Measurements from ENCODE around the gene DOK6. TPM values are rescaled to one million over a fixed set of nuclear protein-coding genes. Genes with fewer than 3 reads are reported as not detected.

The DOK6 gene
- polyA plus RNA-seq, 4 donors = 0.27 to 5.7 (median 0.63) TPM; not detected in 1

- FAIRE-seq (no peak), DNase-seq (peak in 1 of 2 donors; percentile 47)
- H3K9me3 ChIP-seq (ENCODE audit: control insufficient read depth in 2 of 2, insufficient read depth in 1 of 2, low read depth in 1 of 2, low read length in 1 of 2) = no peaks in the 10 kb centered on the region
- 58 to 71% (median 60%) methylated on average over 20 of the region's 20 CpGs for WGBS, 3 donors
- H3K36me3 ChIP-seq (ENCODE audit: control insufficient read depth in 3 of 3, insufficient read depth in 2 of 3, low read depth in 1 of 3, low read length in 3 of 3) = no peaks in the 10 kb centered on the region
- H3K27ac ChIP-seq (ENCODE audit: low read depth in 1 of 3, low read length in 2 of 3) = no peak overlapping the region
- H3K27me3 ChIP-seq (ENCODE audit: control insufficient read depth in 3 of 3, insufficient read depth in 3 of 3, low read length in 3 of 3) = no peaks in the 10 kb centered on the region
- H3K4me3 ChIP-seq (ENCODE audit: low read depth in 1 of 3, low read length in 3 of 3) = no peak overlapping the region
- H3K4me1 ChIP-seq (ENCODE audit: control insufficient read depth in 3 of 3, insufficient read depth in 2 of 3, low read depth in 1 of 3, low read length in 2 of 3) = no peaks in the 10 kb centered on the region
Measured at GRCh38 chr18:69885841-69886531, 485.3 kb downstream of the DOK6 start.

- Histone ChIP-seq H3K4me3 (ENCODE audit: low read depth in 1 of 3, low read length in 3 of 3) (no peak overlapping the region), H3K27me3 (ENCODE audit: control insufficient read depth in 3 of 3, insufficient read depth in 3 of 3, low read length in 3 of 3) (no peaks in the 10 kb centered on the region), H3K9me3 (ENCODE audit: control insufficient read depth in 2 of 2, insufficient read depth in 1 of 2, low read depth in 1 of 2, low read length in 1 of 2) (no peaks in the 10 kb centered on the region), H3K4me1 (ENCODE audit: control insufficient read depth in 3 of 3, insufficient read depth in 2 of 3, low read depth in 1 of 3, low read length in 2 of 3) (no peaks in the 10 kb centered on the region), H3K36me3 (ENCODE audit: control insufficient read depth in 3 of 3, insufficient read depth in 2 of 3, low read depth in 1 of 3, low read length in 3 of 3) (no peaks in the 10 kb centered on the region), H3K27ac (ENCODE audit: low read depth in 1 of 3, low read length in 2 of 3) (no peak overlapping the region)
- WGBS, 3 donors = 83 to 88% (median 87%) methylated on average over 2 of the region's 2 CpGs
- DNase-seq (no peak), FAIRE-seq (no peak)
Measured at GRCh38 chr18:69887256-69887655, 486.6 kb downstream of the DOK6 start.

- Histone ChIP-seq H3K9me3 (ENCODE audit: control insufficient read depth in 2 of 2, insufficient read depth in 1 of 2, low read depth in 1 of 2, low read length in 1 of 2) (no peaks in the 10 kb centered on the region), H3K36me3 (ENCODE audit: control insufficient read depth in 3 of 3, insufficient read depth in 2 of 3, low read depth in 1 of 3, low read length in 3 of 3) (no peaks in the 10 kb centered on the region), H3K4me3 (ENCODE audit: low read depth in 1 of 3, low read length in 3 of 3) (no peak overlapping the region), H3K27ac (ENCODE audit: low read depth in 1 of 3, low read length in 2 of 3) (no peak overlapping the region), H3K4me1 (ENCODE audit: control insufficient read depth in 3 of 3, insufficient read depth in 2 of 3, low read depth in 1 of 3, low read length in 2 of 3) (no peaks in the 10 kb centered on the region), H3K27me3 (ENCODE audit: control insufficient read depth in 3 of 3, insufficient read depth in 3 of 3, low read length in 3 of 3) (no peaks in the 10 kb centered on the region)
- DNase-seq (no peak), FAIRE-seq (no peak)
- WGBS, 3 donors = 82 to 87% (median 83%) methylated on average over 4 of the region's 4 CpGs
Measured at GRCh38 chr18:69889009-69889408, 488.3 kb downstream of the DOK6 start.

DNA sequence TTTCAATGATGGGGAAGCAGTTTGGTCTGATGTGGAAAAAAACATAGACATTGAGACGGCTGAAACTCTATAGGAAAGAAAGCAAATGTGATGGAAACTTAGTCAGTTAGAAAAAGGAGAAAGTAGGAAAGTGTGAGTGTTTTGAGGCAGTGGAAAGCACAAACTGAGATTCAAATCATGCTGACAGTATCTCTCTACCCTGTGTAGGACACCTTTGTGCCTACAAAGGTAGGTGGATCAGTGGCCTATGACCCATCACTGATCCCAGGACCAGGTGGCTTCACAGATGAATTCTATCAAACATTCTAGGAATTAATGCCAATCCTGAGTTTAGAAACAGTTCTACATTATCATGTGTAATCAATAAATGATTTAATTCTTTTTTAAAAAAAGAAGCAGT lies 489.9 kb downstream of the DOK6 start:
- DNase-seq (no peak), FAIRE-seq (no peak)
- Histone ChIP-seq H3K4me3 (ENCODE audit: low read depth in 1 of 3, low read length in 3 of 3) (no peak overlapping the region), H3K27ac (ENCODE audit: low read depth in 1 of 3, low read length in 2 of 3) (no peak overlapping the region), H3K4me1 (ENCODE audit: control insufficient read depth in 3 of 3, insufficient read depth in 2 of 3, low read depth in 1 of 3, low read length in 2 of 3) (no peaks in the 10 kb centered on the region), H3K27me3 (ENCODE audit: control insufficient read depth in 3 of 3, insufficient read depth in 3 of 3, low read length in 3 of 3) (no peaks in the 10 kb centered on the region), H3K9me3 (ENCODE audit: control insufficient read depth in 2 of 2, insufficient read depth in 1 of 2, low read depth in 1 of 2, low read length in 1 of 2) (no peaks in the 10 kb centered on the region), H3K36me3 (ENCODE audit: control insufficient read depth in 3 of 3, insufficient read depth in 2 of 3, low read depth in 1 of 3, low read length in 3 of 3) (no peaks in the 10 kb centered on the region)
- WGBS, 3 donors = 80 to 93% (median 87%) methylated on average over 1 of the region's 1 CpG

DNA sequence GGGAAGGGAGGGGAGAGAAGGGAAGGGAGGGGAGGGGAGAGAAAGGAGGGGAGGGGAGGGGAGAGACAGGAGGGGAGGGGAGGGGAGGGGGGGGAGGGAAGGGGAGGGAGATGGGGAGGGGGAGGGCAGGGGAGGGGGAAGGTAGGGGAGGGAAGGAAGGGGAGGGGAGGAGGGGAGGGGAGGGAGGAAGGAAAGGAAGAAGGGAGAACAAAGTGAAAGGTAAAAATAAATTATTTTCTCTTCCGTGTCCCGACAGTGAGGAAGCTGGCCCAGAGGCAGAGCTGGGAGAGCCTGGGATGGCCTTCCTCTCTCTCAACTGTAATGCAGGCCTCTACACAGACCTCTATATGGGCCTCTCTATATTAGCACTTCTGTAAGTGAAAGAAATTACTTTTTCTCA lies 493.8 kb downstream of the DOK6 start:
- Histone ChIP-seq H3K4me1 (ENCODE audit: control insufficient read depth in 3 of 3, insufficient read depth in 2 of 3, low read depth in 1 of 3, low read length in 2 of 3) (no peaks in the 10 kb centered on the region), H3K4me3 (ENCODE audit: low read depth in 1 of 3, low read length in 3 of 3) (no peak overlapping the region), H3K27me3 (ENCODE audit: control insufficient read depth in 3 of 3, insufficient read depth in 3 of 3, low read length in 3 of 3) (no peaks in the 10 kb centered on the region), H3K27ac (ENCODE audit: low read depth in 1 of 3, low read length in 2 of 3) (no peak overlapping the region), H3K36me3 (ENCODE audit: control insufficient read depth in 3 of 3, insufficient read depth in 2 of 3, low read depth in 1 of 3, low read length in 3 of 3) (no peaks in the 10 kb centered on the region), H3K9me3 (ENCODE audit: control insufficient read depth in 2 of 2, insufficient read depth in 1 of 2, low read depth in 1 of 2, low read length in 1 of 2) (no peaks in the 10 kb centered on the region)
- WGBS, 3 donors = 87 to 92% (median 91%) methylated on average over 2 of the region's 2 CpGs
- no peak for FAIRE-seq
- DNase-seq = no peak

DNA sequence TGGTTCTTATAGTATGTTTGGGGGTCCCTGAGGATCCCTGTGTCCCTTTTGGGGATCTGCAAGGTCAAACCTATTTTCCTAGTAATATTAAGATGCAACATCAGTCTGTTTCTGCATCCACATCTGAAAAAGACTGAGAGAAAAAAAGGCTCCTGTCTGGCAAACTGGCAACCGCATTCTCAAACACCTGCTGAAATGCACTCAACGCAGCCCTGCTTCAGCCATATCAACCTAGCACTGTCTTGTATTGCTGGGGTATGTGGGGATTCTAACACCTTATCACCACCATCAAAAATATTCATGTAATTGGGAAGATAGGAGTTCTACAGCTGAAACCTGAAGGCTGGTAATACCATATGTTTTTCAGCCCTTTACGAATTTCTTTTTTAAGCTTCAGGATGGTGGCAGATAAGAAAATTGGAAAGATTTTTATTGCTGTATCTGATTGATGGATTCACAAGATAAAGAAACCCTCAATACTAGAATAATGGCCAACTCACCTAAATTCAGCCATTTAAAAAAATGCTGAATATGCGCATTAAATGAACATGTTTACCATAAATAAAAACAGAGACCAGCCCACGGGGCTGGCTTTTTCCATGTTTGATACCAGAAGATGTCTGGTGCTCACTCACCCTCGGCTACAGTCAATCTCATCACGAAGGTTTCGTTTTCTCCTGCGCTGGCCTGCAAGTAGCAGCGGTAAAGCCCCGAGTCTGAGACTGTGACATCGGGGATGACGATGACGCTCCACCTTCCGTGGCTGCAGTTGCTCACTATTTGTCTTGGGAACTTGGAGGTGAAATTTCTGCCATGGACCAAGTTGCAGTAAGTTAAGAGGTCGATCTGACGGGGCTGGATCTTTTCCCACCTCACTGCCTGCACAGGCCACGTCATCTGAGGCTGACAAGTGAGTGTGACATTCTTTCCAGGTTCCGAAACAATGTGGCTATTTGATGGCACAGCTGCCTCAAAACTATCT lies 494.7 kb downstream of the DOK6 start:
- DNase-seq (peak in 1 of 2 donors; percentile 13), FAIRE-seq (no peak)
- Histone ChIP-seq H3K27me3 (ENCODE audit: control insufficient read depth in 3 of 3, insufficient read depth in 3 of 3, low read length in 3 of 3) (no peaks in the 10 kb centered on the region), H3K4me1 (ENCODE audit: control insufficient read depth in 3 of 3, insufficient read depth in 2 of 3, low read depth in 1 of 3, low read length in 2 of 3) (no peaks in the 10 kb centered on the region), H3K4me3 (ENCODE audit: low read depth in 1 of 3, low read length in 3 of 3) (no peak overlapping the region), H3K27ac (ENCODE audit: low read depth in 1 of 3, low read length in 2 of 3) (no peak overlapping the region), H3K36me3 (ENCODE audit: control insufficient read depth in 3 of 3, insufficient read depth in 2 of 3, low read depth in 1 of 3, low read length in 3 of 3) (no peaks in the 10 kb centered on the region), H3K9me3 (ENCODE audit: control insufficient read depth in 2 of 2, insufficient read depth in 1 of 2, low read depth in 1 of 2, low read length in 1 of 2) (no peaks in the 10 kb centered on the region)
- 81 to 87% (median 87%) methylated on average over 19 of the region's 19 CpGs for WGBS, 3 donors

DNA sequence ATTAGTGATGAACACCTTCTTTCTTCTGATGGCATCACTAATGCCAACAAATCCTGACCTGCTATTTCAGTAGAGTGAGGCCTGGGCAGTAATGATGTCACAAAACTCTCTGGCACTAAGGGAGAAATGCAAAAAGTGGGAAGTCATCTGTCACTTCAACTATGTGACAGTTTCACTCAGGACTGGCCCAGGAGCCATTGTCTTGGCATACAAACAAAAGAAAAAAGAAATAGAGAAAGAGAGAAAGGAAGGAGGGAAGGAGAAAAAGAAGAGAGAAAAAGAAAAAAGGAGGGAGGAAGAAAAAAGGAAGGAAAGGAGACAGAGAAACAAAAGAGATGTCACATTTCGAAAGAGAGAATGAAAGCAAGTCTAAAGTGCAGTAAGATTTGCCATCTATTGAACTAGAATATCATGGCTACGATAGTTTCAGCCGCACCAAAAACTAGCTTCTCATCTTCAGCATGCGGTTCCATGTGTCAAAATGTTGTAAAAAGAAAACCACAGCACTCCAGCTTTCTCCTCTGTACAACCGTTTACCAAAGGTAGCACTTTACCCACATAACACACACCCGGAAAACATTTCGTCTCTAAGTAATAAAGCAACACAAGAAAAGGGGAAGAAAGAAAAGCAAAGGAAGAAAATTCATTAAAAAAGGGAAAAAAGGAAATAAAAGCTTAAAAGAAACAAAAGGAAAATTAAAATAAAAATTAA lies 496.9 kb downstream of the DOK6 start:
- 66 to 80% (median 74%) methylated on average over 7 of the region's 7 CpGs for WGBS, 3 donors
- FAIRE-seq (no peak), DNase-seq (peak in 1 of 2 donors; percentile 43)
- Histone ChIP-seq H3K36me3 (ENCODE audit: control insufficient read depth in 3 of 3, insufficient read depth in 2 of 3, low read depth in 1 of 3, low read length in 3 of 3) (no peaks in the 10 kb centered on the region), H3K27ac (ENCODE audit: low read depth in 1 of 3, low read length in 2 of 3) (no peak overlapping the region), H3K4me1 (ENCODE audit: control insufficient read depth in 3 of 3, insufficient read depth in 2 of 3, low read depth in 1 of 3, low read length in 2 of 3) (no peaks in the 10 kb centered on the region), H3K27me3 (ENCODE audit: control insufficient read depth in 3 of 3, insufficient read depth in 3 of 3, low read length in 3 of 3) (no peaks in the 10 kb centered on the region), H3K9me3 (ENCODE audit: control insufficient read depth in 2 of 2, insufficient read depth in 1 of 2, low read depth in 1 of 2, low read length in 1 of 2) (no peaks in the 10 kb centered on the region), H3K4me3 (ENCODE audit: low read depth in 1 of 3, low read length in 3 of 3) (no peak overlapping the region)

GRCh38 chr18:69898241-69898861 lies 497.7 kb downstream of the DOK6 start:
- H3K27me3 ChIP-seq (ENCODE audit: control insufficient read depth in 3 of 3, insufficient read depth in 3 of 3, low read length in 3 of 3) = no peaks in the 10 kb centered on the region
- H3K4me1 ChIP-seq (ENCODE audit: control insufficient read depth in 3 of 3, insufficient read depth in 2 of 3, low read depth in 1 of 3, low read length in 2 of 3) = no peaks in the 10 kb centered on the region
- H3K36me3 ChIP-seq (ENCODE audit: control insufficient read depth in 3 of 3, insufficient read depth in 2 of 3, low read depth in 1 of 3, low read length in 3 of 3) = no peaks in the 10 kb centered on the region
- DNase-seq (no peak), FAIRE-seq (no peak)
- H3K9me3 ChIP-seq (ENCODE audit: control insufficient read depth in 2 of 2, insufficient read depth in 1 of 2, low read depth in 1 of 2, low read length in 1 of 2) = no peaks in the 10 kb centered on the region
- no peak overlapping the region for H3K4me3 ChIP-seq (ENCODE audit: low read depth in 1 of 3, low read length in 3 of 3)
- WGBS, 3 donors = 60 to 66% (median 65%) methylated on average over 11 of the region's 11 CpGs
- no peak overlapping the region for H3K27ac ChIP-seq (ENCODE audit: low read depth in 1 of 3, low read length in 2 of 3)
